BLaER1 treated with 17β-estradiol and CSF1 and Interleukin-3, amounts not matched to agents 10 nM and 100 nM (cell line): Measurements from ENCODE around the gene SH3PXD2B.

ENCODE experiments used
- H3K27ac ChIP-seq, 11 experiments: shearing (Covaris generic); formaldehyde crosslinking; 2 replicates each; pipeline ENCODE4 v1.8.1; 2022
- H3K27me3 ChIP-seq, 11 experiments: shearing (Covaris generic); formaldehyde crosslinking; 2 replicates each; pipeline ENCODE4 v1.8.1; 2022
- H3K36me3 ChIP-seq, 11 experiments: shearing (Covaris generic); formaldehyde crosslinking; 2 replicates each; pipeline ENCODE4 v1.8.1; 2022
- H3K4me1 ChIP-seq, 10 experiments: shearing (Covaris generic); formaldehyde crosslinking; 2 replicates each; pipeline ENCODE4 v1.8.1; 2022
- H3K4me2 ChIP-seq, 11 experiments: shearing (Covaris generic); formaldehyde crosslinking; 2 replicates each; pipeline ENCODE4 v1.8.1; 2022
- H3K4me3 ChIP-seq, 10 experiments: shearing (Covaris generic); formaldehyde crosslinking; 2 replicates each; pipeline ENCODE4 v1.8.1; 2022
- H3K9ac ChIP-seq, 11 experiments: shearing (Covaris generic); formaldehyde crosslinking; 2 replicates each; pipeline ENCODE4 v1.8.1; 2022
- H3K9me3 ChIP-seq, 11 experiments: shearing (Covaris generic); formaldehyde crosslinking; replicated peaks in 1 of 11; 2 replicates each; pipeline ENCODE4 v1.8.1; 2022
- H4K20me1 ChIP-seq, 11 experiments: shearing (Covaris generic); formaldehyde crosslinking; 2 replicates each; pipeline ENCODE4 v1.8.1; 2022
- Cebpa-rat ChIP-seq, 11 experiments: shearing (Covaris generic); IDR thresholded peaks; 2 replicates each; pipeline ENCODE4 v1.8.1; 2022

Gene SH3PXD2B

DNA sequence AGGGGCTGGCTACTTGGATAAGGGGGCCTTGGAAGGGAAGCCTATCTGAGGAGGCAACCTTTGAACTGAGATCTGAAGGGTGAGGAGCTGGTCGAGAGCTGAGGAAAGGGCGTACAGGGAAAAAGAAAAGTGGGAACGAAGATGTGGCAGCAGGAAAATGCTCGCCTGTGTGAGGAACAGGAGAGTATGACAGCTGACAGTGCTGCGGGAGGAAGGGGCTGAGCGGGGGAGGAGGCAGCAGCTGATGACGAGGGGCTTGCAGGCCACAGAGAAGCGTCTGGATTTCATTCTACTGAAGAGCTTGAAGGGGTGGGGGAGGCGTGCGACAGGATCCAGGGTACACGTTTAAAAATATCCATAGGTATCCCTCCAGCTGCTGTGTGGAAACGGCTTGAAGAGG, 28.9 kb downstream of the SH3PXD2B start:
- Histone ChIP-seq H4K20me1 (peaks cover 0 to 73% (median 0%) of the 10 kb centered on the region in 11 experiments; a peak in 2 of 22 replicates), H3K4me2 (peak overlapping the region in 9 of 11 experiments; percentile 15 to 98 (median 85); a peak in 14 of 22 replicates), H3K9ac (no peak overlapping the region), H3K27me3 (no peaks in the 10 kb centered on the region), H3K36me3 (peaks cover 0 to 68% (median 22%) of the 10 kb centered on the region in 11 experiments; a peak in 14 of 22 replicates), H3K4me1 (peaks cover 24 to 91% (median 73%) of the 10 kb centered on the region in 10 experiments), H3K9me3 (peaks cover 0 to 10% (median 0%) of the 10 kb centered on the region in 11 experiments; a peak in 4 of 22 replicates), H3K4me3 (no peak overlapping the region), H3K27ac (peak overlapping the region in 3 of 11 experiments; percentile 3 to 29 (median 21); a peak in 1 of 22 replicates)
- no peak for TF ChIP-seq Cebpa-rat (IDR thresholded peaks at IDR 0.05)

GRCh38 chr5:172424808-172425207, 29.5 kb downstream of the SH3PXD2B start:
- peaks cover 0 to 10% (median 0%) of the 10 kb centered on the region in 11 experiments; a peak in 4 of 22 replicates for H3K9me3 ChIP-seq
- peaks cover 0 to 72% (median 0%) of the 10 kb centered on the region in 11 experiments; a peak in 2 of 22 replicates for H4K20me1 ChIP-seq
- no peak for TF ChIP-seq Cebpa-rat (IDR thresholded peaks at IDR 0.05)

GRCh38 chr5:172424111-172424490, 30.2 kb downstream of the SH3PXD2B start:
- no peaks in the 10 kb centered on the region for H3K27me3 ChIP-seq
- peaks cover 0 to 81% (median 26%) of the 10 kb centered on the region in 11 experiments; a peak in 14 of 22 replicates for H3K36me3 ChIP-seq
- peaks cover 20 to 91% (median 73%) of the 10 kb centered on the region in 10 experiments for H3K4me1 ChIP-seq
- H3K4me2 ChIP-seq: peak overlapping the region in 4 of 11 experiments; percentile 8 to 98 (median 90); a peak in 1 of 22 replicates
- H4K20me1 ChIP-seq: peaks cover 0 to 69% (median 0%) of the 10 kb centered on the region in 11 experiments; a peak in 2 of 22 replicates
- no peak overlapping the region for H3K4me3 ChIP-seq
- no peak overlapping the region for H3K9ac ChIP-seq
- TF ChIP-seq Cebpa-rat (IDR thresholded peaks at IDR 0.05): no peak
- H3K27ac ChIP-seq: peak overlapping the region in 6 of 11 experiments; percentile 3 to 29 (median 24); a peak in 6 of 22 replicates
- peaks cover 0 to 10% (median 0%) of the 10 kb centered on the region in 11 experiments; a peak in 4 of 22 replicates for H3K9me3 ChIP-seq

More at GRCh38 chr5:172424808-172425207, 29.5 kb downstream of the SH3PXD2B start:
- Histone ChIP-seq H3K36me3 (peaks cover 0 to 74% (median 25%) of the 10 kb centered on the region in 11 experiments; a peak in 14 of 22 replicates), H3K4me3 (no peak overlapping the region), H3K4me2 (peak overlapping the region in 7 of 11 experiments; percentile 8 to 98 (median 85); a peak in 9 of 22 replicates), H3K4me1 (peaks cover 20 to 91% (median 73%) of the 10 kb centered on the region in 10 experiments), H3K27me3 (no peaks in the 10 kb centered on the region), H3K9ac (no peak overlapping the region), H3K27ac (peak overlapping the region in 4 of 11 experiments; percentile 3 to 29 (median 25); a peak in 3 of 22 replicates)

- H3K9me3 ChIP-seq: peaks cover 0 to 10% (median 0%) of the 10 kb centered on the region in 11 experiments; a peak in 4 of 22 replicates
- peaks cover 0 to 86% (median 26%) of the 10 kb centered on the region in 11 experiments; a peak in 14 of 22 replicates for H3K36me3 ChIP-seq
- no peak overlapping the region for H3K9ac ChIP-seq
- H3K4me3 ChIP-seq: no peak overlapping the region
- H3K27ac ChIP-seq: peak overlapping the region in 5 of 11 experiments; percentile 15 to 29 (median 27); a peak in 6 of 22 replicates
- peaks cover 20 to 91% (median 73%) of the 10 kb centered on the region in 10 experiments for H3K4me1 ChIP-seq
- no peaks in the 10 kb centered on the region for H3K27me3 ChIP-seq
- no peak for TF ChIP-seq Cebpa-rat (IDR thresholded peaks at IDR 0.05)
- 0 out of 22 replicates have a peak overlapping the region, but pooled peaks of 1 of the 11 experiments have one; percentile 96 for H3K4me2 ChIP-seq
- peaks cover 0 to 64% (median 0%) of the 10 kb centered on the region in 11 experiments; a peak in 2 of 22 replicates for H4K20me1 ChIP-seq
Measured at GRCh38 chr5:172423379-172424110, 30.8 kb downstream of the SH3PXD2B start.

GRCh38 chr5:172422255-172422654, 32.1 kb downstream of the SH3PXD2B start:
- Histone ChIP-seq H3K36me3 (peaks cover 0 to 92% (median 26%) of the 10 kb centered on the region in 11 experiments; a peak in 14 of 22 replicates), H3K27me3 (no peaks in the 10 kb centered on the region), H3K27ac (no peak overlapping the region), H3K4me1 (peaks cover 21 to 91% (median 73%) of the 10 kb centered on the region in 10 experiments), H3K9me3 (peaks cover 0 to 7% (median 0%) of the 10 kb centered on the region in 11 experiments; a peak in 1 of 22 replicates), H3K9ac (no peak overlapping the region), H3K4me2 (peak overlapping the region in 1 of 11 experiments; percentile 23; a peak in 2 of 22 replicates), H3K4me3 (no peak overlapping the region), H4K20me1 (peaks cover 0 to 58% (median 0%) of the 10 kb centered on the region in 11 experiments; a peak in 2 of 22 replicates)
- TF ChIP-seq Cebpa-rat (IDR thresholded peaks at IDR 0.05): no peak

GRCh38 chr5:172421020-172421419, 33.3 kb downstream of the SH3PXD2B start:
- Histone ChIP-seq H3K9ac (no peak overlapping the region), H3K27ac (peak overlapping the region in 6 of 11 experiments; percentile 0 to 66 (median 24); a peak in 7 of 22 replicates), H3K36me3 (peaks cover 0 to 87% (median 26%) of the 10 kb centered on the region in 11 experiments; a peak in 14 of 22 replicates), H3K4me2 (peak overlapping the region in 7 of 11 experiments; percentile 62 to 95 (median 75); a peak in 14 of 22 replicates), H3K4me1 (peaks cover 29 to 91% (median 70%) of the 10 kb centered on the region in 10 experiments), H3K9me3 (peaks cover 0 to 7% (median 0%) of the 10 kb centered on the region in 11 experiments; a peak in 1 of 22 replicates), H3K27me3 (no peaks in the 10 kb centered on the region), H3K4me3 (no peak overlapping the region), H4K20me1 (peaks cover 0 to 52% (median 0%) of the 10 kb centered on the region in 11 experiments; a peak in 2 of 22 replicates)
- TF ChIP-seq Cebpa-rat (IDR thresholded peaks at IDR 0.05): no peak

GRCh38 chr5:172420235-172420939, 33.9 kb downstream of the SH3PXD2B start:
- TF ChIP-seq Cebpa-rat (IDR thresholded peaks at IDR 0.05): peak in 2 of 11 experiments; percentile 35 to 39; a peak in 2 of 22 replicates
- H3K9ac ChIP-seq: peak overlapping the region in 1 of 11 experiments; percentile 28; a peak in 2 of 22 replicates
- H3K4me2 ChIP-seq: peak overlapping the region; percentile 2 to 95 (median 69); a peak in 18 of 22 replicates
- no peaks in the 10 kb centered on the region for H3K27me3 ChIP-seq
- H3K4me3 ChIP-seq: no peak overlapping the region
- peaks cover 0 to 7% (median 0%) of the 10 kb centered on the region in 11 experiments; a peak in 1 of 22 replicates for H3K9me3 ChIP-seq
- peaks cover 0 to 91% (median 26%) of the 10 kb centered on the region in 11 experiments; a peak in 14 of 22 replicates for H3K36me3 ChIP-seq
- peaks cover 35 to 91% (median 70%) of the 10 kb centered on the region in 10 experiments for H3K4me1 ChIP-seq
- H3K27ac ChIP-seq: peak overlapping the region in 8 of 11 experiments; percentile 0 to 66 (median 24); a peak in 9 of 22 replicates
- H4K20me1 ChIP-seq: peaks cover 0 to 45% (median 0%) of the 10 kb centered on the region in 11 experiments; a peak in 2 of 22 replicates
